SH-SY5Y (cell line): ENCODE results near the gene RAB29.

ENCODE experiments used
- GATA2 ChIP-seq: IDR thresholded peaks from 2 replicates; pipeline ENCODE4 v1.6.1; 2011; ENCODE audit warnings: mild to moderate bottlenecking, low read depth, low read length
- GATA3 ChIP-seq: IDR thresholded peaks from 2 replicates; pipeline ENCODE4 v1.6.1; 2011; ENCODE audit warnings: low read depth, mild to moderate bottlenecking, low read length, moderate library complexity

DNA sequence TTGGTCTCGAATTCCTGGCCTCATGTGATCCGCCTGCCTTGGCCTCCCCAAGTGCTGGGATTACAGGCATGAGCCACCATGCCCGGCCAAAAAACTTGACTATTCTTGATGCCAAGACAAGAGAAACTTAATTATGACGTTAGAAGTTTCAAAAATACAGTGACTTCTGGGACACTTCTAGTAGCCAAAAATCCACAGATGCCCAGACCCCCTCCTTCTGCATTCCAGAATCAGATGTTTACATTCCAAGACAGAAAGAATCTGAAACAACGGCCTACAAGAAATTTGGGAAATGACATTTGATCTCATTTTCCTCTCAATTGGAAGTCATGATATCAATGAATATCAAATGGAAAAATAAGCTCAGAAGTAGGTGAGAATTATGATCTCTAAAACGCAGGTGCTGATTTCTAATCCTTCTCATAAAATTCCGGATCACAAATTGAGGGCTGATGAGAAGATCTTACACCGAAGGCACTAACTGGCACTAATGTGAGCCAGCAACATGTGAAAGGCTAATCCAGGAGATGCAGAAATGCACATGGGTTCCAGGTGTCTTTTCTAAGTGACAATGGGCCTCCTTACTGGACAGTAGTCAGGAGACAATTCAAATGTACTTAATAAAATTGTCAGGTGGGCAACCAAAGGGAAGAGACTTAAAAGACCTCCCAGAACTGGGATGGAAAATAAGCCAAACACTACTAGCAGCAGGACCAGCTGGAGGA is 5.5 kb downstream of the RAB29 start:
- TF ChIP-seq GATA3 (no peak), GATA2 (no peak)
